HG03095 (cell line): ENCODE measurements around the gene TBCD.

Experiments used
- ATAC-seq: cut with Tn5 transposase; IDR thresholded peaks from one replicate; pipeline ENCODE4 v1.9.1; 2021; ENCODE audit warnings: moderate library complexity; ENCODE audit not compliant: unreplicated experiment

Gene TBCD

GRCh38 chr17:82882715-82883418, 131.0 kb downstream of the TBCD start:
- ATAC-seq: no peak

DNA sequence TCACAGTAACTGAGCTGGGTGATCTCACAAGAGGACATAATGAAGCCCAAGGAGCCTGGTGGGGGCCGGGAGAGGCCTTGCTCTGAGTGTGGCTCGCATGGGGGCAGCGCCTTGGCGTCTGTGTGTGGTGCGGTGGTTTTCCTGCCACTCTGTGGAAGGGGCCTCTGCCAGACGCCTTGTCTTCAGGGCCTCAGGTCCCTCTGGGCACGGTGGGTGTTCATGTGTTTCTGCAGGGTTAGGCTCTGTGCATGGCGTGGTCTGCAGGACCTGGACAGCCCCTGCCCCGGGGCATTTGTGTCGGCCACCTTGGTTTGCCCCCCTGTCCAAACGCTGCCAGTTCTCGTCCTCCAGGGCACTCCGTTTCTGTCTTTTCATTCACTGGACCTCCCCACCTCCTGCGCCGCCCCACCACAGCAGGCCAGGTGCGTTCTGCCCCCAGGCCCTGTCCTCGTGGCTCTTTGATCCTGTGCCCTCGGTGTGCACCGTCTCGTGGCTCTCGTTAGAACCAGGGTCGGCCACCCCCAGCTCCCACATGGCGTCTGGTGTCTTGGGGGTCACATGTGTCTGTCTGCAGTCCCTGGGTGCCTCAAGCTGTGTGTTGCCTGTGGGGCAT, 131.7 kb downstream of the TBCD start:
- ATAC-seq: no peak

DNA sequence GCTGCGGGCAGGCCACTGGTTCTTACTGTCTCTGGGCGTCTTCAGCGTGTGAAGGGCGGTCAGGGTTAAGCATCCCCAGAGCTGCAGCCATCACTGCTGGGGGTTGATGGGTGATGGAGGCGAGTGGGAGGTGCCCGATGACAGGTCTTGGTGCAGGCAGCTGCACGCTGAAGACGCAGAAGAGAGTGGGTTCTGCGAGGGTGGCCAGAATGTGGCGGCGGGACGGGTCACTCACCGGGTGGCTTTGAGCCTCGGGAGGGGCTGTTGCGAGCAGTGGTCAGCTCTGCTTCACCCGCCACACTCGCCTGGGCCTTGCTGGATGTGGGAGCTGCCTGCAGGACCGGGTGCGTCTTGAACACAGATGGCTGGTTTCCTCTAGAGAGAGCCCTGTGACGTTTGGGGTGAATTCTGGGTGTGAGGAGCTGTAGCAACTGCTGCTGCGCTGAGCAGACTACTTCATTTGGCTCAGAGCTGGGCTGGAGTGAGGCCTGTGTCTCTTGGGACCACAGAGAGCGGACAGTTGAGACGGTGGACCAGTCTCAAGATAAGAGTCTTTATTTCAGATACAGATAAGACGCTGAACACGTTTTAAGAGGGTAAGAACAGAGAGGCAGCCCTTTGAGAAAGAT, 132.6 kb downstream of the TBCD start:
- ATAC-seq: no peak

DNA sequence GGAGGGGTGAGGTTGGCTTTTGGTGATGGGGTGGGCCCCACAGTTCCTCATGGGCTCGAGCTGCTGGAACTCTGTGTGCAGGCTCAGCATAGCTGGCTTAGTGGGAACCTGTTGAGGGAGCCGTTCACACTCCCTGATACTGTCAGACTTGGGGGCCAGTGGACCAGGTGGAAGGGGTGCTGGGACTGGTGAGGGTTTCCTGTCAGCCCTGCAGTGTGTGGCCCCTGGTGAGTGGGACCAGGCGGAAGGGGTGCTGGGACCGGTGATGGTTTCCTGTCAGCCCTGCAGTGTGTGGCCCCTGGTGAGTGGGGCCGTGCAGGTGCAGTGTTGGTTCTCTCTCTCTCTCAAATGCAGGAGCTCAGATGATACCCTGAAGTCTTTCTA, 133.1 kb downstream of the TBCD start:
- no peak for ATAC-seq

GRCh38 chr17:82887255-82888164, 135.6 kb downstream of the TBCD start:
- no peak for ATAC-seq

DNA sequence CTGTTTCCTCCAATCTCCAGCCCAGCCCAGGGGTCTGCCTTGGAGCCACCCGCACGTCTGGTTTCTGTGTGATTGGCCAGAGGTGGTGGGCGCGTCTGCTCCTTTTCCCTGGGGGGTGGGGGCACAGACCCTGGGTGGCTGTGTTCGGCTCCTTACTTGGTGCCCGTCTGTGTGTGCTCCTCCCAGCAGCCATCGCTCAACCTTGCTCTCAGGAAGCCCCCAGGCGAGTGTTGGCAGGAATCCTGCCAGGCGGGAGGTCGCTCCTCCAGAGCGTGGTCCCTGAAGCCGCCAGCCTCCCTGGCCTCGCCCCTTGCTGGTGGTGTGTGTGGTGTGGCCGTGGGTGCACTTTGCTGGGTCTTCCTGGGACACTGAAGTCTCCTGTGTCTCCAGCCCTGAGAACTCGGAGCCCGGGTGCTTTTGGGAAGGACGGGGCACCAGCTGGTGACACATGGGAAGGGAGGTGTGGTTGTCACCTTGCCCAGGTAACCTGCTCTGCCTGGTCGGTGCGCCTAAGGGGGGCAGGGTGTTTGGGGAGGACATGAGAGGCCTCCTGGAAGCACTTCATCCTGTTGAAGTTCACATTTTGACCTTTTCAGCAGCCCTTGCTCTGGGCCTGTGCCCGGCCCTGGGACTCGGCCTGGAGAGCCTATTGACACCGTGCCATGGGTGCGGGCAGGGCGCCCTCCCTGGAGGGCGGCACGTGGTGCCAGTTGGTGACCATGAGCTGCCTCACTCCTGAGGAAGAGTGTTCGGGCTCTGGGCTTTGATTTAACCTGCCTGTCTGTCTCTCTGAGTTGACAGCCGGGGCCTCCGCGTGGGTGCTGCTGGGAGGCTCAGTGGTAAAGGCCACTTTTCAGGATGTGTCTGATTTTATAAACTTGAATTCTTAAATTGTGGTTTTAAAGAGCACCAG, 137.0 kb downstream of the TBCD start:
- ATAC-seq: no peak

DNA sequence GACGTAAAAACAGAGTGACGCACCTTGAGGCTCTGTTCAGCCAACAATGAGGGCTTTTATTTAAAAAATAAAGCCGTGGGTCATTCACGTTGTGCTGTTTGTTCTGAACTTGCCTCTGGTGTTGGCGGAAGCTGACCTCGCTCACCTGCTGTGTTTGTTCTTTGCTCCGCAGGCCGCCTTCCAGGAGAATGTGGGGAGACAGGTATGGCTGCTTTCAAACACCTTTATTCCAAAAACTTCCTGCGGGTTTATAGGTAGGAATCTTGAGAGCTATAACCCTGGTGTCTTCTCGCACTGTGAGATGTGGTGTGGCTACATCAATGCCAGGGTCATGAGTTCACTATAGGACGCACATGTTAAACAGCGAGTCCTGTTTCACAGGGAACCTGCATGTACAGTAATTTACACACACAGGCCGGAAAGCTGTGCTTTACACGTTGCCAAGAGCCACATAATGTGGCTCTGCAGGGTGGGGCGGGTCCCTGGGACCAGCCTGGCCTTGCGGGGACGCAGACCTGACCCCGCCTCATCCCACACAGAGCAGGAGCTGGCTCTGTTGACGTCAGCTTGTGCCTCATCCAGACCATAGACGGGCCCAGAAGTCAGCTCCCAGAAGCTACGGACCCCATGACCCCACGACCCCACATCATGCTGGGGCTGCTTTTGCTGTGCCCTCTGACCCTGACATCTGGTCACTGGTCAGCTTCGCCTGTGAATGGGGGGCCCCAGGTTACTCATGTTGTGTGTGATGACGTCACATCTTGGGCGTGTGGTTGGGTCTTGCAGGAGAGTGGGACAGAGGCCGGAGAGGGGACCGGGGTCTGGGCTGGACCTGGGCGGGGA, 137.9 kb downstream of the TBCD start:
- ATAC-seq: no peak

- ATAC-seq: no peak
These were observed 138.5 kb downstream of the TBCD start for GRCh38 chr17:82890339-82890730.

DNA sequence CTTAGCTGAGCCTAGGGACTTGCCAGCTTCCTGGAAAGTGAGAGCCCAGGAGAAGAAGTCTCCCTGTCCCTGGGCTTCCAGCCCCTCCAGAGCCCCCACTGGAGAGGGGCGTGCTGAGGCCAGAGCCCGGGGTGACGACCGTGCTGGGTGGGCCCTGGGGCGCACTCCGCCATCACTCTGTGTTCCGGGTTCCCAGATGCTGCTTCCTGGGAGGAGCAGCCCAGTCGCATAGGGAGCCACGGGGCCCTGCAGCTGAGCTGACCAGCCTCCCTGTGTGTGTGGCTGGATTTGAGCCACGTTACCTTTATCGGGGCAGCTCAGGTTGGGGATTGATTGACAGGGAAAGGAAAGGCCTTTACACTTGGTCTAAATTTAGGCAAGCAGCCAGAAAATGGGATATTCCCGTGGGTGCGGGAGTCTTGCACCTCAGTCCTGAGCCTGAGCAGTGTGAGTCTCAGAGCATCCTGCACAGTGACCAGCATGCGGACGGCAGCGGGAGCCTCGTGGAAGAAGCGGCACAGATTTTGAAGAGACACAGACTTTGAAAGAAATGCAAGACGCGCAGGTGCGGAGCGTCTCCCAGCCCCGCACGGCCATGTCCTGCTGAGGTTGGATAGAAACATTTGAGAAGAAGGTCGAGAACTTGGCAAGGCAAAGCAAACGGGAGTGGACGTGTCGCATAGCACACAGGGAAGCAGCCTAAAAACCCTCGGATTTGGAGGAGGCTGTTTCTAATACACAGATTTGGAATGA, 139.2 kb downstream of the TBCD start:
- no peak for ATAC-seq

DNA sequence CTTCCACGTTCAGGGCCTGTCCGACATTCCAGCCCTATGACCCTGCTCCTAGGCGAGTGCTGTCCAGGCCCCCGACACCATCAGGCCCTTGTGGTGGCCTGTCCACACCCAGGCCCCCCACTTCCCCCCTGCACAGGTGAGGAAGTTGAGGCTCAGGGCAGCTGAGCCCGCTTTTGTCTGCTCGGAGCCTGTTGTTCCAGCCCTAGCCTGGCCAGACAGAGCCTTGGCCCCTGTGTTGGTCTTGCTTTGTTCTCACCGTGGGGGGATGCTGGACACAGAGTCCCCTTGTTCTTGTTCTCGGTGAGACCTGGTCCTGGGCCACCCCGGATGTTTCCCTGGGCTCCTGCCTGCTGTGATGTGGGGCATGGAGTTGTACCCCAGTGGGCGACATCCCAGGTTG, 140.0 kb downstream of the TBCD start:
- no peak for ATAC-seq

GRCh38 chr17:82892899-82893565, 141.2 kb downstream of the TBCD start:
- no peak for ATAC-seq

DNA sequence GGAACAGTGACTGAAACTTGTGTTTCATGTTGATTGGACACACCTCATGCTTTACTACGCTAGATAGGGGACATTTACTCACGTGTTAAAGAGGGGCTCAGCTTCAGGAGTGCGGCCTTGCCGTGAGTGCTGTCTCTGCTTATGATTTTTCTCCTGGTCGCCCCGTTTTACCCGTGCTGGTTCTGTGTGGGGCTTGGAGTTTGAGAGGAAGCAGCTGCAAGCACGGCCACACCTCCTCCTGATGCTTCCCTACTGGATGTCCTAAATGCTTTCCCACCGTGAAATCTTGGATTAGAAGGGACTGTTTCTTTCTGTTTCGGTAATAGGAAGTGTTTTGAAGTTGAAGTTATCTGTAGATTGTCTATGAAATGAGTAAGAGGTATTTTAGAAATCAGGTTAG, 141.9 kb downstream of the TBCD start:
- no peak for ATAC-seq

- no peak for ATAC-seq
These were observed 142.5 kb downstream of the TBCD start for GRCh38 chr17:82894389-82894788.

DNA sequence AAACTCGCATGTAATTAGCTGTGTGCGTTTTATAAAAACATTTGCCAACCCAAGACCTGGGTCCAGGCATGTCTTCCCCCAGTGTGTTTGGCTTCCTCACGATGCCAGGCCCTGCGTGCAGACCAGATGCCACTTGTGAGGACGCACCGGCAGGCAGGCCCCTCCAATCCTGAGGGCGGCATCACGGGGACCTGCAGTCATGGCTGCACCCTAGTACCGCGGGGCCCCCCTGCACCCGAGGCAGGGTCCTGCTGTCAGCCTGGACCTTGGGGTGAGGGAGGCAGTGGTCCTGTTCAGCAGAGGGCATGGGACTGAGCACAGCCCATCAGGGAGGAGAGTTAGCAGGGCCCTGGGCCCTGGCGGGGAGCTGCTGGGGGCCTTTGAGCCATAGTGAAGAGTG, 143.2 kb downstream of the TBCD start:
- no peak for ATAC-seq

DNA sequence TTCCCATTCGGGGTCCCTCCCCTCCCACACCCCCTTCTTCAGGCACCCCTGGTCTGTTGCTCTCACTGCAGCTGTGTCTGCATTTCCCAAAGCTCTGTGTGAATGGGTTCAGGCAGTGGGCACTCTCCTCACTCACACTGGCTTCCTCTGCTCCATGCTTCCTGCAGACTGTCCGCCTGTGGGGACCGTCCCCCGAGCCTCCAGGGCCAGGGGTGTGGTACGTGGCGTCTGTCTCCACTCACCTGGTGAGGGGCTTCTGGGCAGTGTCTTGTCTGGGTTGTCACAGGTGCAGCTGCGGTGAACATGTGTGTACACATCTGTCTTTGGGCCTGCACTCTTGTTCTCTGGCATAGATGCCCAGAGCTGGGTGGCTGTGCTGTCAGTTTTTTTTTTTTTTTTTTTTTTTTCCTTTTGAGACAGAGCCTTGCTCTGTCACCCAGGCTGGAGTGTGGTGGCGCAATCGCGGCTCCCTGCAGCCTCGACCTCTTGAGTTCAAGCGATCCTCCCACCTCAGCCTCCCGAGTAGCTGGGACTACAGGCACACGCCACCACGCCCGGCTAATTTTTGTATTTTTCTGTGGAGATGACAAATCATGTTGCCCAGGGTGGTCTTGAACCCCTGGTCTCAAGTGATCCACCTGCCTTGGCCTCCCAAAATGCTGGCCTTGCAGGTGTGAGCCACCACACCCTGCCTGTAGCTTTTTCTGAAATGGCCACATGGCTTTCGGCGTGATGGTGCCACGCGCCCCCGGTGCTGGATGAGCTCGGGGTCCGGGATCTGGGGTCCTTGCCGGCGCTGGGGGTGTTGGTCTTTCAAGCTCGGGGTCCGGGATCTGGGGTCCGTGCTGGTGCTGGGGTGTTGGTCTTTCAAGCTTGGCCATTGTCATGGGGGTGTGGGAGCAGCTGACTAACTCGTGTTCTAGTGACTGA, 144.5 kb downstream of the TBCD start:
- ATAC-seq: no peak

- no peak for ATAC-seq
These were observed 145.8 kb downstream of the TBCD start for GRCh38 chr17:82897514-82898249.
